Islet precursor cell (in vitro differentiated cells): ENCODE results near the gene LMAN1.

ENCODE experiments used
- DNase-seq: peaks from one replicate; pipeline ENCODE4 v3.0.0-alpha.2; 2018

Gene LMAN1

DNA sequence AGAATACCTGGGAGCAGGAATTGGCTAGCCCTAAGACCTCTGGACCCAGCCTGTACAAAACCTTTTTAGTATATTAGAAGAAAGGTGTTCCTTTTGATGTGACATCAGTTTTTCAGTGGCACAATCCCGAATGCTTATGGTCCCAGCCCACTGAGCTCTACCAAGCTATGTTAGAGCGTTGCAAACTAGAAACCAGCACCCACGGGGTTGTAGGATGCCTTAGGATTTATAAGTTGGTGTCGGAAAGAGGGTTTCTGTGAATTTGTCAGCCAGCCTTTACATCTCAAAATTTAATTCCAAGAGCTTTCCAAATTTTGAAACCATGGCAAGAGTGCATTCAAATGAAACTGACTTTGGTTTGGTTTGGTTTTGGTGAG, 499 bp upstream of the LMAN1 start:
- DNase-seq: no peak

DNA sequence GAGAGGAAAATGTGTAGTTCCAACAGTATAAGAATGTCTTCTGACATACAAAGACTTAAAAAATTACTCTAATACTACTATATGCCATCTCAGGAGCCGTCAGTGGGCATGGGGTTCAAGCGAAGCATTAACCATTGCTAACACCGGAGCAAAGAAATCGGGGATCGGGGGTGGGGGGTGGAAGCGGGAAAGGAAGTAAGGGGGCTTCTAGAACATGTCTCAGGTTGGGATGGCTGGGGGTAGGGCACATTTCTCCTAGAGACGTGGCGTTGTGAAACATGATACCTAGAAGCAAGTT, 702 bp downstream of the LMAN1 start:
- no peak for DNase-seq

DNA sequence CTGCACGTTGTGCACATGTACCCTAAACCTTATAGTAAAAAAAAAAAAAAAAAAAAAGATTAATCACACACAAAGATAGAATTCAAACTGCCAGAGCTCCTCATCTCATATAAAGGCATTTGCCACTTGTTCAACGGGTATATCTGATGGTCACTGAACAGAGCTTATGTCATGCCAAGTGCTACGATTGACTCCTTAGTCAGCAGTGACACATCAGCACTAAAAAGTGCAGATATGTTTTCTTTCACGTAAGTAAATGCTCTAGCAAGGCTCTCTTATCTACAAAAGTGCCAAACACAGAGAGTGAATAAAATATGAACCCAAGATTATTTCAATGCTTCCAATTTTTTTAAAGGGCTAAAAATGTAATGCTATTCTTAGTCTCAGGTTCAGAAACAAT, 1.1 kb downstream of the LMAN1 start:
- no peak for DNase-seq

DNA sequence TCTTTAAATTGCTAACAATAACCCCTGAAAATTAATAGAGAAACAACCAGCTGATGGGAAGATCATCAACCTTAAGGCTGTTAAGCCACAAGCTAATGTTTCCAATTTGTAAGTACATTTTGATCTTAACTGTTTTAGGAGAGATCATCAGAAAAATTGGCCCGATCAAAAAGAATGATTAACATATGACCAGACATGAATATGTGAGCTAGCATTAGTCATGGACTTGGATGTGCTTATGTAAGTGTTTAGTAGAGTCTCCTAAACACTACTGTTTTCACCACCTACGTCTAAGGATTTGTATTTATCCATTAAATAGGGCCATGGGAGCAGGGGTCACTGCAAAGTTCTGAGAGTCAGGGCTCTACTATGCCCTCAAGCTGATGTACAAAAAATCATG, 4.3 kb downstream of the LMAN1 start:
- no peak for DNase-seq

DNA sequence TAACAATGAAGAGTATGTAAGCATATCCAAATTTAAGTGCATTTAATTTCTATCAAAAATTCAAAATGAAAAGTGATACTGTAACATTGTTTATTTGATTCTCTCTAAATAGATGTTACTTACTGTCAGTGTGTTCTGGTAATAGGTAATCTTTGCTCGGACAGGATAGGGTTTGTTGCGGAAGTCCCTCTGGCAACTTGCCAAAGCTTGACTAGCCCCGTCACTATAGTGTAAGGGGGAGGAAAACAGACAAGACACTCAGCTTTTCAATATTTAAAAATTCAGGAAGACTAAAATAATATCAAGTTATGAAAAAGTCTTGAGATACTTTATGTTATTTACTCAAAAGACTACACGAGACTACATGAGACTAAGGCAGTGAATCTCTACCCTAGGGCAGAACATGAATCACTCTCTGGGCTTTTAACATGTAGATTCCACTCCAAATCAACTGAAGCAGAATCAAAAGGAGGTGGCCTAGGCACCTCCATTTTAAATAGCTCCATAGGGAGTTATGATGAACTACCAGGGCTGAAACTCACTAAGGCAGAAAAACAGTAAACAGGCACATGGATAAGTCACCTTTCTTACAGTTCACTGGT, 5.9 kb downstream of the LMAN1 start:
- DNase-seq: no peak

DNA sequence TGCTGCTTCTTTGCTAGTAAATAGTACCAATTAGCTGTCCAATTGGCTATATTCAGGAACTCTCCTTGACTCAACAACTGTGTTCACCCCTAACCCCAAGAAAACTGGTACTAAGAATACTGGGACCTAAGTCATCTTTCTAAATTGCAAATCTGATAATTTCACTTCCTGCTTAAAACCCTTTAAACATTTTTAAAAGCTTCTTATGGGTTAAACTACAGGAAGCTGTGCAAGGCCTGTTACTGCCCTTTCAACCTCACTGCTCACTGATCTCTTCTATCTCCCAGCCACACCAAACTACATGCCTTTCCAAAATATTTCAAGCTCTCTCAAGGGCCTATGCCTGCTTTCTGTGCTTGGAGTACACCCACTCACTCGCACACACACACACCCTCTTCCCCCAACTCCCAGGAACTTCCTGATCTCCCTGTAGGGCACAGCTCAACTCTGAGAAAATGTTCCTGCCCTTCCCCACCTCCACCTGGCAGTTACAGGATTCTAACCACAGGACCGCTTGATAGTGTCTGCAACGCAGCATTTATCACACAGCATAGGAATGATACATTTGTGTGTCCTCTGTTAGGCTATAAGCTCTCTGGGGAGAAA, 6.7 kb downstream of the LMAN1 start:
- DNase-seq: no peak

DNA sequence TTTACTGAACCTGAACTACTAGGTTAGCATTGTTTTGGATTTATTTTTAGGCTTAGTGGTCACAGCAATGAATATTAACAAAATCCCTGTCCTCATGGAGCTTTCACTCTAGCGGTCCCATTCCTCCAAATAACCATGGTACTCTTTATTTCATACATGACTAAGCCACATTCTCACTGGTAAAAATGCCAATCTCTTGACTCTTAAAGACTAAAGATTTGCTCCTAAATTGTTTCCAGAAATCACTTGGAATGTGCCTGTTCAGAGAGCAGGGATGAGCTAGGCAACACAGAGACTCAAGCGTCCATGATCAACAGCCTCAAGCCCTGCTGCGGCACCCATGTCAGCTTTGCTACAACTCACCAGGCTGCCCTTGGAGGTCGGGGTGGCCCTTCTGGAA, 13.5 kb downstream of the LMAN1 start:
- DNase-seq: no peak

DNA sequence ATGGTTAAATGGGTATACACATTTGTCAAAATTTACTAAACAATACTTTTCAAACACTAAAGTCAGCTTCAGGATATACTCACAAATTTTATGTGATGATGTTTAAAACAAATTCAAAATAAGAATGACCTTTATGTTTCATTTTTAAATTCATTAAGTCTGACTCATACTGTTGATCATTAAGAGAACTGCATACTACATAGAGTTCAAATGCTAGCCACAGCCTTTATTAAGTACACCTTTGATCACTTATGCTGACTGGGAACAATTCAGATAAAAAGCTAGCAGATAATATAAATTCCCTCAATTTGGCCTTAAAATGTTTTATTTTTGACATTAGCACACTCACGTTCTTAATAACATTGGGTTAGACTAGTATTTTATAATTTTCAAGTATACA, 14.1 kb downstream of the LMAN1 start:
- DNase-seq: no peak

DNA sequence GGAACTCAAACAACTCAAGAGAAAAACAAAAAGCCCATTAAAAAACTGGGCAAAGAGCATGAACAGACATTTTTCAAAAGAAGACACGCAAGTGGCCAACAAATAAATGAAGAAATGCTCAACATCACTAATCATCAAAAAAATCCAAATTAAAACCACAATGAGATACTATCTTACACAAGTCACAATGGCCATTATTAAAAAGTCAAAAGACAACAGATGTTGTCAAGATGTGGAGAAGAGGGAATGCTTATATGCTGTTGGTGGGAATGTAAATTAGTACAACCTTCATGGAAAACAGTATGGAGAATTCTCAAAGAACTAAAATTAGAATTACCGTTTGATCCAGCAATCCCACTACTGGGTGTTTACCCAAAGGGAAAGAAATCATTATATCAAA, 15.1 kb downstream of the LMAN1 start:
- DNase-seq: no peak

DNA sequence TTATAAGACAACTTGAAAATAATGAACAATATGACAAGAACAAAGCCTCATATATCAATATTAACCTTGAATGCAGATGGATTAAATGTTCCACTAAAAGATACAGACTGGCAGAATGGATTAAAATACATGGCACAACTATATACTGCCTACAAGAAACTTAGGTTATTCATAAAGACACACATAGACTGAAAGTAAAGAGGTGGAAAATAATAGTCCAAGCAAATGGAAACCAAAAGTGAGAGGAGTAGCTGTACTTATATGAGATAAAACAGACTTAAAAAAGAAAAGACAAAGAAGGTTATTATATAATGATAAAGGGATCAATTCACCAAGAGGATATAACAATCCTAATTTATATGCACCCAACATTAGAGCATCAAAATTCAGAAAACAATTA, 18.2 kb downstream of the LMAN1 start:
- DNase-seq: no peak

DNA sequence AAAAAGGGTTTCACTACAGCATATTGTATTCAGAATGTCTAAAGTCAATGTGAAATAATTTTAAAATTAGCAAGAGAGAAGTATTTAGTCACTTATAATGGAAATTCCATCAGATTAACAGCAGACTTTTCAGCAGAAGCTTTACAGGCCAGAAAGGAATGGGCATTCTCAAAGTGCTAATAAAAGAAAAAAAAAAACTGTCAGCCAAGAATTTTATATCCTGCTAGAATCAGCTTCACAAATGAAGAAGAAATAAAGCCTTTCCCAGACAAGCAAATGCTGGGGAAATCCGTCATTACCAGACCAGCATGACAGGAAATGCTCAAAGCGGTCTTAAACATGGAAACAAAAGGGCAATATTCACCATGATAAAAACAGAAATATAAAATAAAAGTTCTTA, 18.8 kb downstream of the LMAN1 start:
- DNase-seq: no peak

DNA sequence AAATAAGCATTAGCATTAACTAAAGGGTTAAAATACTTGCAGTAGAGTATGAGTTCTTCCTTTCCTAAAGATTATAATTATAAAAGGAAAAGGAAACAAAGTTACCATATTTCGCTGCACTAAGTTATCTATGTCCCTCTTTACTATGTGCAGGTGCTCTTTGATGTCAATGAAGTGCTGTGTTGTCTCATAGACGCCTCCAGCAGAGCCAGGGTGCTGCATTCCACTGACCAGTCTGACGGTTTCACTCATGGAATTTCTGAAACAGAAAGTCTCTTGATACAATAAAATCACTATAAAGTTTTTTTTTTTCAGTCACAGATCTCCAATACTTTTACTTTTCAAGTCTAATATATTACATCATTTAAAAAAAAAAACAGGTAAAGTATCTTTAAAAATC, 26.1 kb downstream of the LMAN1 start:
- DNase-seq: no peak

DNA sequence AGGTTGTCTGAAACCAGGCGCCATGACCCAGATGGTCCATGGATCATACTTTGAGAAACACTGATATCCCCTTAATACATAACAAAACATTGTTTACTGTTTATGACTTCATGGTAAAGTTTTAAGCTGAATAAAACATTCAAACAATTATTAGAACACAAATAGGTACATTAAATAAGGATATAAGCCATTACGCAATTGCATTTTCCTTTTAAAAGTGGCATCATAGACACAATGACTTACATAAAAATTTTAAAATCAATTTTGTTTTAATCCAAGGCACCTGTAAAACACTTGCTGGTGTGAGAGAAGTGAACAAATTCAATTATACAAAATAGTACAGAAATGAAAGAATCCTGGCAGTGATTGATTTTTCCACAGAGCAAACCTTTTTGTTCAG, 30.4 kb downstream of the LMAN1 start:
- no peak for DNase-seq

DNA sequence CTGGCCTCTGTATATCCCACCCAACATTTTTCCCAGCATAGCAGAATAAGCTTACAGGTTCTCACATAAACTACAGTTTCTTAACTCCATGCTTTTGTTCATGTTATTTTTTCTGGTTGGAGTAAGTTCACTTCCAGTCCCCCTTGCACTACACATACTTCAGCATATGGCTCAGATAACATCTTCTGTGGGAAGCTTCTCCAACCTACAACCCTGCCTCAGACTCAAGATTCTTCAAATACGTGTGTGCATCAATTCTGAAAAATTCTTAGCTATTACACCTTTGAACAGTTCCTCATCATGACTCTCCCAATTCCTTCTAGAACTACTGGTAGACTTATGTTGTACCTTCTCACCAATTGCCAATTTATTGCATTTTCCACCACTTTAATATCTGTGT, 33.1 kb downstream of the LMAN1 start:
- DNase-seq: no peak

DNA sequence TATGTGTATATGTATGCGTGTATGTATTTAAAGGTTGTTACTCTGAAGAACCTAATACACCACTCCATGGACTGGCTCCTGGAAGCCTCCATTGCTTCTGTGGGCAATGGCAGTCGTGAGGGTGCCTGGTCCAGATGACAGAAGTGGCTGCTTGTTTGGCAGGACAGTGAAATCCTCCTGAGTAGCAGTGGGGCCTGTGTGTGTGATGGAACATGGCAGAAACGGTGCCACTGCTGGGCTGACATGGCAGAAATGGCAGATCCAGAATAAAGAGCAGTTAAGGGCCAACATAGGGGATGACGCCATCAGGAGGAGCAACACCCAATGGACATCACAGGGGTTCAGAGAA, 34.5 kb downstream of the LMAN1 start:
- DNase-seq: no peak

DNA sequence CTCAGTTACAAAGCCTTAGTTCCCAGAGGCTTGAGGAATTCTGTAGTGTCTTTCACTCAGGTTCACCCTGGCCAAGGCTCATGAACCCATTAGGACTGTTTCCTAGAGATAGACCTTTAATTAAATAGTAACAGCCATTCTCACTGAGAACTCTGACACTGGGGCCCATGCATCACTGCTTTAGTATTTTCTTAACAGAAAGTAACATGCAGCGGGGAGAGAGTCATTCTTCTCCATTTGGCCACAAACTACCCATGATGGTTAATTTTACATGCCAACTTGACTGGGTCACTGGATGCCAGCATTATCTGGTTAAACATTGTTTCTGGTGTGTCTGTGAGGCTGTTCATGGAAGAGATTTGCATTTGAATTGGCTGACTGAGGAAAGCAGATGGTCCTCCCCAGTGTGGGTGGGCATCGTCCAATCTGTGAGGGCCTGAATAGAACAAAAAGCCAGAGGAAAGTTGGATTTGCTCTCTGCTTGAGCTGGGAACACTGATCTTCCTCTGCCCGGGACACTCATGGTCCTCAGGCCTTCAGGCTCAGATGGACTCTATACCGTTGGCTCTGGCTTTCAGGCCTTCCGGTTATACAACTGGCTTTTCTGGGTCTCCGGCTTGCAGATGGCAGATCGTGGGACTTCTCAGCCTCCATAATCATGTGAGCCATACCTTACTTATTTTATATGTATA, 35.0 kb downstream of the LMAN1 start:
- no peak for DNase-seq

DNA sequence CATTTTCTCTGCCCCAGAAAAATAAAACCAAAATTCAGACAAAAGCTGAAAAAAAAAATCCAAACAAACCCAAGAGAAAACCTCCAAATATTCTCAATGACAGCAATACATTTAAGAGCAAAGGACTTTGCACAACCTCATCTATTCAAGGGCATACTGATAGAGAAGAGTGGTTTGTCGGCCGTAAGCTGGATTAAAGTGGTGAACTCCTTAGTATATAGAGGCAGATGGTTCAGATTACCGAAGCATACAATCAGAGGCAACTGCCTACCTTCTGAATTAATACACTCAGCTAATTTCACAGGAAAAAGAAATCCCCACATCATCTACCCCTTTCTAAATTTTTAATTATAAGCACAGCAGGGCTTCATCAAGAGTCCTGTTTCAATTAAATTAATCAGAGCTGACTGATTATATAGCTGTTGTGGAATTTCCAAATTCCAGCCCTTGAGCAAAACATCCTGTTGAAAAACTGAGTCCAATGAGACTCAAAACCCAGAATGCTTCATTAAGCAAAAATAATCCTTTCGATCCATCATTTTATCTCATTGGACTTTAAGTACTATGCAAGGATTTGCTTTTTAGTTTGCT, 40.5 kb downstream of the LMAN1 start, which contains the start of gene CPLX4:
Gene CPLX4 (minus strand): TSS at position 190 of the 591 bp plus-strand sequence. CDS start 187 bp downstream, at position 3.
- DNase-seq: no peak

DNA sequence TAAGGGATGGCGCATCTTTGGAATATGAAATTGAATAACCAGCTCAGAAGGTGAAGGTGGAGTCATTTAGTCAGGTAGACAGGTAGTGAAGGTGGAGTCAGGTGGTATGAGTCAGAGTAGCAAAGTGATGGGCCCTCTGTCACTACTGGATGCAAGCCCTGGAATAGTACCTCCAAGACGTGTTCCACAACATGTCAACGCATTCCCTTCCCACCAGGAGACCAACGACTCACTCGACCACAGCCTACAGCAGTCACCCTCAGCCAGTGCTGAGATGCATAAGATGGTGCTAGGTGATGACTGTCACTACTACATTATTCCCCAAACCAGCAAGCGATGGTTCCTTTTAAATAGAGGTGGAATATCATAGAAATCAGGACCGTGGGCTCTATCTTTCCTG, 47.4 kb downstream of the LMAN1 start:
- peak; percentile 71 for DNase-seq

DNA sequence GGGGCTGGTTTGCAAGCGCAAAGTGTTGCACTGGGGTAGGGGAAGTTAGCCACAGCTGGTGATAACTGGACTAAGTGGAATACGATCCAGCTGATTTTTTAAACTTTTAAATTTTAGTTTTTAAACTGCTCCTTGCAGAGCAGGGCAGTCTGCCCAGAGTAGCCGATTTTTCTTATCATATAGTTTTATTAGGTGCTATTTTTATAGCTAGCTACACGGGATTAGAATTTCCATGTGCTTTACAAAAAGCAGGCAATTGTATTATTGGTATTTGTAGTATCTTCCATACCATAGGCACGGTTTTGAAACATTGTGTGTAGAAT, 50.2 kb downstream of the LMAN1 start:
- no peak for DNase-seq

DNA sequence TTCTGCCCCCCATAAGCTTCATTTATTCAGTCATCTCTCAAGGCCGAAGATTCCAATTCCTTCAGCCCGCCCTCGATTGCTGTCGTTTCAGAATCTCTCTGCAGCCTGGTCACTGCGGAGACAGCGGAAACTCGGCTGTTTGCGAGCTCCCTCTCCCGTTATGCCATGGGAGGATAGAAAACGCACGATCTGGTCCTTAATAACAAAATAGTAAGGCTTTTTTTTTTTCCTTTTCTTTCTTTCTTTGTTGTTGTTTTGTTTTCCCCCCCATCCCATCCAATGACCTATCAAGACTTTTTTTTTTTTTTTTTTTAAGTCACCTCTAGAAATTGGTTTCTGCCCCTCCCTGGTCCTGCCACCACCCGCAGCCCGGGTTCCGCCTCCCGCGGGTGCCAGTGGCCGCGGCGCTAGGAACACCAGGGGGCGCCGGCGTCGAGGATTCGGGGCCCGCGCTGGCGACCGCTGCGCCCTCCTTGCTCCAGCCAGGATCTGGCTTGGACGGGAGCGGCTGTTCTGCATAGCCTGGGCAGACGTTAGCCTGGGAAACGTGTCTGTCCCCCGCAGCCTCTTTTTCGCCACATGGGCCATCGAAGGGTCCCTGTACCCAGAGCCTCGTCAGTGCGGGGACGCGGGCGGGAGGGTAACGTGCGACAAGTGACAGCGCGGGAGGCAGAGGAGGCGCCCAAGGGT, 50.7 kb downstream of the LMAN1 start:
- DNase-seq: peak; percentile 86

DNA sequence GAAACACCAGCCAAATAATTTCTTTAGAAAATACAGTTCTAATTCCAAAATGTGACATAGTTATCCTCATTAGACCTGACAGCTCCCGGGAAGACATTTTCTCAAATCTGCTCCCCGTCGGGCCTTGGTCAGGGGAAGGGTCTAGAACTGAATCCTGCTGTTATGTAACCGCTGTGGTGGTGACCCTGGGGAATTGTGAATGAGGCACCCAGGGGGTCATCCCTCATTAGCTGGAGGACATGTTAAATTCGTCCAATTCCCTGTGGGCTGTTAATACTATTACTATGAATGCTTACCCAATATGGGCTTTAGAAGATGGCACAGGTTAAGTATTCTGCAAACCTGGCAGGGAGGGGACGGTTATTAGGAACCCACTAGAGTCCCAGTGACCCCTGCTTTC, 52.4 kb downstream of the LMAN1 start:
- DNase-seq: no peak

DNA sequence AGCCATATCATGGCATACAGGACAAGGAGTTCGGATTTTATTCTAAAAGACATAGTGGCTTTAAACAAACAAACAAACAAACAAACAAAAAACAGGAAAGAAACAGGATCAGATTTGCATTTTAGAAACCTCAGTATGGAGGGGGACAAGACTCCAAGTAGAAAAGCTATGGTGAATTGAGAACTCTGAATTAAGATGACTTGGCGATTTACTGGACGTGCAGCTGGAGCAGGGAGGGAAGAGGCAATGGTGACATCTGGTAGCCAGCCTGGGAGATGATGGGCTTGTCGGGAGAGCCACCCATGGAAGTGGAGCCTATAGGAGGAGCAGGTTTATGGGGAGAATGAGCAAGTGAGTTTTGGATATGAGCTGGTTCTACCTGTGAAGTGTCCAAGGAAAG, 53.8 kb downstream of the LMAN1 start:
- DNase-seq: no peak

DNA sequence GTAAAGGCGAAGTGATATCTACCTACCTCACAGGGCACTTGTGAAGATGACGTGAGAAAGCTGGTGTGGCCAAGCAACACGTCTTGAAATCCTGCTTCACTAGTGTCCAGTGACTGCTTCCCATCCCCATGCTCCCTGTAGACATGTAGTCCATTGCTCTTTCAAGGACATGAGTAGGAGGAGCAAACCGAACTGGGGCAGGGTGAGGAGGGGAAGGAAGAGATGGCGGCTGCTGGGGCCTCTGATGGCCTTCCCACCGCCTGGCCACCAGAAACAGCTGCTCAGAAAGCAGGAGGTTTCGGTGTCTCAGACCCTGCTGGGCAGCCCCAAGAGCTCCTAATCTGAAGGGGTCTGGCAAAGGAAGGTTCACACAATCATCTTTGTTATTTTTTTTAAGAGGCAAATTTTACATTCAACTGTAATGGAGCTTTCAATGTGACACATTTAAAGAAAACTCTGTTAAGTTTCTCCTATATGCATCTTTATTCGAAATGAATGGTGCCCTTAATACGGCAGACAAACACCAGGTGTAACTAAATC, 55.3 kb downstream of the LMAN1 start:
- DNase-seq: peak; percentile 39

DNA sequence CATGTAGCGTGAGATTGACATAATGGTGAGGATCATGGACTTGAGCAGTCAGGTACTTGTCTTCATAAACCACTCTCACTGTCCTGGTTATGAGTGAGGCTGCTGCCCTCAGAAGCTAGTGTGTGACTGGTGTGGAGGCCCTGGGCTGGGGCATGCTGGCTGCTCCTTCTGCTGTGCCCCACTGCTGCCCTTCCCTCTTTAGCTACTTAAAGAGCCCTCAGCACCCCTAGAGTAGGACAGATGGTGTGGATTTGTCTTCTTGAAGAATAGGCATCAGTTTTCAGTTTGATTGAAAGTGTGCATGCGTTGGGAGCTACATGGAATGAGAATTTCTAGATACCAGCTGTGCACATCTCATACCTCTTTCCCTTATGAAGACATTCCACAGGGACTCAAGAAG, 56.1 kb downstream of the LMAN1 start:
- no peak for DNase-seq
